Esophagus squamous epithelium (tissue), 5 donors: Measurements from ENCODE around the gene A4GALT. TPM values are rescaled to one million over a fixed set of nuclear protein-coding genes. Genes with fewer than 3 reads are reported as not detected.

ENCODE experiments used
- DNase-seq: peaks from one replicate; lab custom pipeline; 2025; lab: John Stamatoyannopoulos, UW
- H3K27ac ChIP-seq, 4 donors: fragments of 200-600 bp; sonication (generic); one replicate each; pipeline ENCODE4 v1.5.1; 2016 to 2019; ENCODE audit warnings: mild to moderate bottlenecking in 1 of 4
- H3K27me3 ChIP-seq, 4 donors: fragments of 200-600 bp; sonication (generic); 1 replicate in 3 of 4; 2 replicates in 1 of 4; pipeline versions ENCODE4 v1.5.1 to v1.6.0; 2017 to 2021; ENCODE audit warnings: antibody characterized with exemption in 1 of 4
- H3K36me3 ChIP-seq, 3 donors: fragments of 200-600 bp; sonication (generic); one replicate each; pipeline ENCODE4 v1.5.1; 2016 to 2019
- H3K4me1 ChIP-seq, 3 donors: fragments of 200-600 bp; sonication (generic); one replicate each; pipeline ENCODE4 v1.5.1; 2017 to 2019
- H3K4me3 ChIP-seq, 4 donors: fragments of 200-600 bp; sonication (generic); 1 replicate in 3 of 4; 2 replicates in 1 of 4; pipeline ENCODE4 v1.5.1; 2016 to 2019; ENCODE audit warnings: mild to moderate bottlenecking in 2 of 4, moderate library complexity in 1 of 4
- H3K9me3 ChIP-seq, 3 donors: fragments of 200-600 bp; sonication (generic); one replicate each; pipeline ENCODE4 v1.5.1; 2016 to 2019
- POLR2A ChIP-seq, 4 donors: fragments of 450-650 bp; IDR thresholded peaks; one replicate each; pipeline ENCODE4 v1.6.1; 2017; ENCODE audit warnings: antibody characterized with exemption in 4 of 4, mild to moderate bottlenecking in 4 of 4, moderate library complexity in 3 of 4
- WGBS, 2 donors: methylation state at CpG; one replicate each; pipeline ENCODE4 v1.1.5; 2018; 5-methylcytosine and 5-hydroxymethylcytosine counted together
- intact Hi-C: fragments of 100-400 bp; cut with DNase I; formaldehyde crosslinking; loops from one replicate; pipeline ENCODE4 v1.15.0; 2022
- total RNA-seq, 4 donors: library from RNA; depleted of rRNA; stranded (reverse); fragments of >200 nt; gene quantifications; one replicate each; pipeline ENCODE4 v1.1.0, GENCODE V29; 2016
- TF ChIP-seq, protein P1 (sequence below), 6 experiments: fragments of 450-650 bp in 4 of 6; fragments of 200-600 bp in 2 of 6; sonication (generic) in 2 of 6; IDR thresholded peaks; one replicate each; pipeline ENCODE4 v1.5.1; 2016 to 2019; ENCODE audit warnings: antibody characterized with exemption in 6 of 6, mild to moderate bottlenecking in 4 of 6, moderate library complexity in 4 of 6
- donor health status: DM: yes; HTN: yes; CAD: no.

Gene A4GALT
- total RNA-seq, 4 donors from 2014 or later: 13.9 to 22.0 (median 17.6) TPM

DNA sequence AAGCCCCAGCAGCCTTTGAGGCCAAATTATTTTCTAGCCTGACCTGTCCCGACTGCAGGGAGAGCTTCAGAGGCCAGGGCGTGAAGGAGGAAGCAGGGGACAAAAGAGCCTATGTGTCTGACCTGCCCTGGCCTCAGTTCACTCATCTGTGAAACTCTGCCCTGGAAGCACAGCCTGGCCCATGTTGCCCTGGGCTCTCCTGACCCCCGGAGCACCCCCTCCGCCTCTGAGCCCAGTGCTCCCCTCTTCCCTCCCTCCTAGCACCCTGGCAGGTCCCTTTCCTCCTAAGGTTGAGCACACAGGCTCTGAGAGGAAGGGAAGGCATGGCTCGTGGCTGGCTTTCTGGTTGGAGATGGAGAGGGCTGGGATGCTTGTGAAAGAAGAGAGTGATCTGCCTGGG is 3.4 kb upstream of the A4GALT start:
- Histone ChIP-seq H3K9me3 (no peaks in the 10 kb centered on the region), H3K4me3 (no peak overlapping the region), H3K36me3 (no peaks in the 10 kb centered on the region), H3K4me1 (peaks cover 10 to 52% (median 14%) of the 10 kb centered on the region in 3 donors), H3K27ac (no peak overlapping the region), H3K27me3 (peaks cover 0 to 37% (median 0%) of the 10 kb centered on the region in 4 donors)
- TF ChIP-seq, protein P1, sequence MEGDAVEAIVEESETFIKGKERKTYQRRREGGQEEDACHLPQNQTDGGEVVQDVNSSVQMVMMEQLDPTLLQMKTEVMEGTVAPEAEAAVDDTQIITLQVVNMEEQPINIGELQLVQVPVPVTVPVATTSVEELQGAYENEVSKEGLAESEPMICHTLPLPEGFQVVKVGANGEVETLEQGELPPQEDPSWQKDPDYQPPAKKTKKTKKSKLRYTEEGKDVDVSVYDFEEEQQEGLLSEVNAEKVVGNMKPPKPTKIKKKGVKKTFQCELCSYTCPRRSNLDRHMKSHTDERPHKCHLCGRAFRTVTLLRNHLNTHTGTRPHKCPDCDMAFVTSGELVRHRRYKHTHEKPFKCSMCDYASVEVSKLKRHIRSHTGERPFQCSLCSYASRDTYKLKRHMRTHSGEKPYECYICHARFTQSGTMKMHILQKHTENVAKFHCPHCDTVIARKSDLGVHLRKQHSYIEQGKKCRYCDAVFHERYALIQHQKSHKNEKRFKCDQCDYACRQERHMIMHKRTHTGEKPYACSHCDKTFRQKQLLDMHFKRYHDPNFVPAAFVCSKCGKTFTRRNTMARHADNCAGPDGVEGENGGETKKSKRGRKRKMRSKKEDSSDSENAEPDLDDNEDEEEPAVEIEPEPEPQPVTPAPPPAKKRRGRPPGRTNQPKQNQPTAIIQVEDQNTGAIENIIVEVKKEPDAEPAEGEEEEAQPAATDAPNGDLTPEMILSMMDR (IDR thresholded peaks at IDR 0.05): no peak
- TF ChIP-seq POLR2A (IDR thresholded peaks at IDR 0.05): no peak
- intact Hi-C loops: no loop called here
- 51 to 69% methylated on average over 3 to 4 of the region's 5 CpGs for WGBS, 2 donors
- no peak for DNase-seq

DNA sequence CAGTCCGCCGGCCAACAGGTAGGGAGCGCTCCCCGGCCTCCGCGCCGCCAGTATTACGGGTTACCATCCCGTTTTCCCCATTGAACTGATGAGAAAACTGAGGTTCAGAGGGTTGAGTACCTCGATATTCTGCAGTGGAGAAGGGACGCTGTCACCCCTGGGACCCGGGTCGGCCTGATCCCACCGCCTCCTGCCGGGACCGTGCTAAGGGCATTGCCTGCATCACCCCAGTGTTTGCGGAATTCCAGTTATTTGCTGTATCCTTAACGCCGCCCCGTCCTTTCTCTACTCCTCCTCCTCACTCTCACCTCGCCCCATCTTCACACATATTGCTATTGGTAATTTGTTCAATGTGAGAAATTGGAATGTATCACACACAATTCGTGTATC is 370 bp upstream of the A4GALT start:
- peaks cover 22 to 64% (median 34%) of the 10 kb centered on the region in 3 donors for H3K4me1 ChIP-seq

DNA sequence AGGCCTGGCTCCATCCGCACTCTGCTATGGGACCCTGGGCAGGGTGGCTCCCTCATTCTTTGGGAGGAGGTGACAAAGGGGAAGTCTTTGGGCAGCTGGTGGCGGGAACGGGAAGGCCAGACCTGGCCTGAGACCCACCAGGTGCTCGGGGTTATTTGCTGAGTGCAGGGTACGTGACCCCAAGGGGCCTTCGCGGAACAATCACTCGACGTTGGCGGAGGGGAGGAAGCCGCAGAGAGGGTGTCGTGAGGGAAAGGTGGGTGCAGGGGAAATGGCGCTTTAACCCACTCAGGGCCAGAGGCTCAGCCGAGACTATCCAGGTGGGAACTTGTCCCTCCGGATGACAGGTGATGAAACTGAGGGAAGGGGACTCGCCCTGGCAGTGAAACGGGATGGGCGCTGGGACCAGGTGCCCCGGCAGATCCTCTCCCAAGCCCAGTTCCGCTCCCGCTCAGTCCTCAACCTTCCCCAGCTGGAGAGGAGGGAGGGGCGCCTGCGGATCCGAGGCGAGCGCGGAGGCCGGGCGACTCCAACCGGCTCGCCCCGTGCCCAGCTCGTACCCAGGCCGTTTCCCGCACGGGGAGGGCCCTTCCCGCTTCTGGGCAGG is 911 bp downstream of the A4GALT start:
- Histone ChIP-seq H3K4me3 (peak overlapping the region; percentile 59 to 89 (median 78)), H3K27me3 (peaks cover 0 to 41% (median 0%) of the 10 kb centered on the region in 4 donors), H3K4me1 (peaks cover 22 to 77% (median 35%) of the 10 kb centered on the region in 3 donors), H3K27ac (peak overlapping the region; percentile 90 to 94 (median 92)), H3K9me3 (no peaks in the 10 kb centered on the region), H3K36me3 (no peaks in the 10 kb centered on the region)
- 15 to 37% methylated on average over 7 to 16 of the region's 37 CpGs for WGBS, 2 donors
- intact Hi-C loops: no loop called here
- TF ChIP-seq, protein P1 (IDR thresholded peaks at IDR 0.05): no peak
- no peak for TF ChIP-seq POLR2A (IDR thresholded peaks at IDR 0.05)
- no peak for DNase-seq

More for the DNA sequence above, 370 bp upstream of the A4GALT start:
- Histone ChIP-seq H3K9me3 (no peaks in the 10 kb centered on the region), H3K36me3 (no peaks in the 10 kb centered on the region), H3K27me3 (peaks cover 0 to 41% (median 0%) of the 10 kb centered on the region in 4 donors), H3K4me3 (peak overlapping the region; percentile 59 to 89 (median 78)), H3K27ac (peak overlapping the region; percentile 49 to 94 (median 92))
- no peak for TF ChIP-seq POLR2A (IDR thresholded peaks at IDR 0.05)
- TF ChIP-seq, protein P1 (IDR thresholded peaks at IDR 0.05): no peak
- no peak for DNase-seq
- 4 to 5% methylated on average over 13 to 19 of the region's 22 CpGs for WGBS, 2 donors
- intact Hi-C loops: no loop called here

DNA sequence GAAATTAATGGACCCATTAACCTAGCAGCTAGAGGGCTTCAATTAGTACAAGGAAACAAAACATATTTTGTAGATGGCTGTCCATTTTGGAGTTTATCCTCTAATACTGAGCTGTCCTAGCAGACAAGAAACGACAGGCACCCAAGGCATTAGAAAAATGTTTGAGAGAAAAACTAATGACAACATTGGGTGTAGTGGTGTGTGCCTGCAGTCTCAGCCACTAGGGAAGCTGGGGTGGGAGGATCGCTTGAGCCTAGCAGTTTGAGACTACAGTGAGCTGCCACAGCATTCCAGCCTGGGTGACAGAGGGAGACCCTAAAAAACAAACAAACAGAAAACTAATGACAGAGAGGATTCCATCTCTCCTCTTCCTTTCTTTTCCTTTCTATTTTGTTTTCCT is 1.5 kb downstream of the A4GALT start:
- H3K4me1 ChIP-seq: peaks cover 22 to 81% (median 39%) of the 10 kb centered on the region in 3 donors
- DNase-seq: no peak
- intact Hi-C loops: no loop called here

More for the DNA sequence above, 1.5 kb downstream of the A4GALT start:
- H3K27ac ChIP-seq: peak overlapping the region; percentile 90 to 94 (median 92)
- peak overlapping the region; percentile 59 to 89 (median 78) for H3K4me3 ChIP-seq
- H3K36me3 ChIP-seq: no peaks in the 10 kb centered on the region
- no peaks in the 10 kb centered on the region for H3K9me3 ChIP-seq
- WGBS, 2 donors: 24 to 26% methylated on average over 2 of the region's 2 CpGs
- peaks cover 0 to 41% (median 0%) of the 10 kb centered on the region in 4 donors for H3K27me3 ChIP-seq
- TF ChIP-seq POLR2A (IDR thresholded peaks at IDR 0.05): no peak
- TF ChIP-seq, protein P1 (IDR thresholded peaks at IDR 0.05): peak in 4 of 6 experiments; percentile 9 to 34 (median 30)
